ENCODE measurements around the gene ZMAT3.
A peak's percentile ranks its signal among the peaks of the same experiment; 100 is the strongest.

Gene ZMAT3

DNA sequence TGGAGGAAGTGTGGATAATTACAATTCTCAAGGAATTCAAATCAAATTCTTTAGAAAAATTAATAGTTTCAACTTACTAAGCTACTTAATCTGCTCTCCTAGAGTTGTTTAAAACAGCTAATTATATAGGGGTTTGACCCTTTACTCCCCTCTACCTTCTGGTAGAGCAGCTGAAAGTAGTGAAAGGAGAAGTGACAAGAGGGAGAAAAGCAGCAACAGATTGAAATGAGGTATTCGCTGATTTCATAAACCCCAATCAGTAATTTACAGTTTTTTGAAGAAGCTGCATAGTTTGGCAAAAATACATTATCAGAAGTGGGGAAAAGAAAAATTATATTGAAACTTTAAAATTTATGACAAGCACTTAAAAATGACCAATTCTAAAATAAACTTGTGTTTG is 52.8 kb downstream of the ZMAT3 start:
- DNase-seq, result no peak

DNA sequence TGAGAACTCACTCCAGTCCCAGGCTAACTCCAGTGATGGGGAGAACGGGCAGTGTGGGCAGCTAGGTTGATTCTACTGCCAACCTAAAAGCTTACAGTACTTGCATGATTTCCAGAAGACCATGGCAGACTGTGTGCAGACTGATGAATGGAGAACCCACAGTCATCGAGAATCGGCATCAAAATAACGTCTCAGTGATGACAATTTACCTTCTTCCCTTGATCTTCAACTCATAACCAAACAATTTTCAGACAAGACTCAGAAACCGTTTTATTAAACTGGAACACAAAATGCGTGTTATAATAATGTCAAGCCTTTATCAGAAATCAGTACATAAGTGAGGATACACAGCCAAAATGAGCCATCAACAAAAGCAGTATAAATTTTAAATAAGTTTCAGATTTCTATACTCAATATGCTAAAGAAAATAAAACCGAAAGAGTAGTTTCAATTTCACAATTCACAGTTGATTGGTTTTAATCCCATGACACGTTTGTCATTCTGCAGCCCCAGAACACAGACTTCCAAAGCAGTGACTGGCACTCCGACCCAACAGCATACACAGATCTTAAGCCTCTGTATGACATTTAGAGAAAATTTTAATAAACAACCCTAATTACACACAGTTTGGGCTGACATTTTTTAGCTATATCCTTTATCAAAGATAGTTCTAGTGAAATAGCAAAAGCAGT is 54.5 kb downstream of the ZMAT3 start:
- no peak for DNase-seq

DNA sequence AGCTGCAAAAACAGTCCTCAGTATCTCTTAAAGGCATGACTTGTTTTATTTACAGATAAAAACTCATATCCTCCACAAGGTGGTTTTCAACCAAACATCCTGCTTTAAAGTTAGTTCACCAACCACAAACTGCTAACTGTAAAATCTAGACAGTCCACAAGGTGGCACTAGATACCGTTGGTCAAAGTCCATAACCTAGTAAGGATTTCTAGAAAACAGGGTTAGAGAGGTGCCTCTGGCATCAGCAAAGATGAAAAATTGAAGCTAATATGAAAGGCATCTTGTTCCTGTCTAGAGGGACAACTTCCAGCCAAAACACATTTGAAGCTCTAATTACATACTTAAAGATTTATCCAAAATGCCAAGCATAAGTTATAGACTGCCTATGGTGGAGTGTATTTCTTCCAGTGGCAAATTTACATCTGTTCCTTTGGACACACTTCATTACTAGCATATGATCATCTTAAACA is 56.0 kb downstream of the ZMAT3 start:
- DNase-seq, result peak; percentile 84

DNA sequence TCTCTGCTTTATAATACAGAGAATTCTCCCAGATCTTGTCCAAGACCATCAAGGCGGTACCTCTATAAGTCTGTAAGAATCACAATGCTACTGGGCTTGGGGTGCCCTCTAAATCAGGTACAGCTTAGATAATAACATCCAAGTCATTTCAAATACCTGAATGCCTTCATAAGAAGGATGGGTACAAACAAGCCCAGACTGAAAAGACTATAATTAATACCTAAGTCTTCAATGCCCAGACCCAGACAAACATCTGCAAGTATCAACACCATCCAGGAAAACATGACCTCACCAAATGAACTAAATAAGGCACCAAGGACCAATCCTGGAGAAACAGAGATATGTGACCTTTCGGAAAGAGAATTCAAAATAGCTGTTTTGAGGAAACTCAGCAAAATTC is 65.9 kb downstream of the ZMAT3 start:
- DNase-seq, result no peak

DNA sequence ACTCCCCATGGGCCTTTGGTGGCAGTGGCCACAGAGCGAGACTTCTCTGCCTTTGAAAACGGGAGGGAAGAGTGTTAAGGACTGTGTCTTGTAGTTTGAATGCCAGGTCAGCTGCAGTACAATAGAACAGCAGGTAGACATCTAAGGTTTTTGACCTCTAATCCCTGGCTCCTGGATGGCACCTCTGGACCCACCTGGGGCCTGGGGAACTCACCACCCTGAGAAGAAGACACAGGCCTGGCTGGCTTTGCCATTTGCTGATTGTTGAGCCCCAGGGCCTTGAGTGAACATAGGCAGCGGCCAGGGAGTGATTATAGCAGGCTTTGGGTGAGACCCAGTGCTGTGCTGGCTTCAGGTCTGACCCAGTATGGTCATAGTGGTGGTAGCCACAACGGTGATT is 66.4 kb downstream of the ZMAT3 start:
- DNase-seq, result no peak

DNA sequence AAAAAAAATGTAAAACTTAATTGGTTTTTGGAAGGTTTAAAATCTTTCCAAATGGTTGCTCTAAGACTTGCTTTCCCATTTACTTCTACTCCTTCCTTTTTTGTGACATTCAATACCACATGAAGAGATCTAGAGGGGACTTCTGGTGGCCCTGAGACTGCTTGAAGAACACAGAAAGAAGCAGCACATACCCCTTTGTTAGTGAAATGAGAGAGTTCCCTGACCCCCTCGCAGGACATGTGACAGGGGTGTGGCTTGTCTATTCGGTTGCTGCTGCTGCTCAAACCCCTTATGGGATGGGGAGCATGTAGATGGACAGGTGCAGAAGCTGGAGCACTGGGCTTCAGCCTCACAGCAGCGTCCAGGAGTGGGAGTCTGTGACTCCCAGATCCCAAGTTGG is 71.0 kb downstream of the ZMAT3 start:
- DNase-seq, result no peak

DNA sequence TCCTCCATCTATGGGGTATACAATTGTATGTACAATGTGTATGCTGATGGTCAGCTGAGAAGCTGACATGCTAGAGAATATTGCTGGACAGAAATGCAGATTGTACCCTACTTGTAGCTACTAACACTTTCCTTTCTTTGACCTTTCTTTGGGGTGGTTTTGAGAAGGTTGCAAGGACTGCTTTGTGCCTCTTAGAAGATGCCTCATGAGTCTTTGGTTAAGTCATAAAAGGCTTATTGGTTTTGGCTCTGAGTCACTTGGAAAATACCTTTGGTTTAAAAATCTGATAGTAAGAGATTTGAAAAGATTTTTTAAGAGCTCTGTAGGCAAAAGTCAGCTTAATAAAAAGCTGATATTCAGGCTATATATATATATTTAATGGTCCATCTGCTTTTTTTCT is 71.5 kb downstream of the ZMAT3 start:
- DNase-seq, result no peak

DNA sequence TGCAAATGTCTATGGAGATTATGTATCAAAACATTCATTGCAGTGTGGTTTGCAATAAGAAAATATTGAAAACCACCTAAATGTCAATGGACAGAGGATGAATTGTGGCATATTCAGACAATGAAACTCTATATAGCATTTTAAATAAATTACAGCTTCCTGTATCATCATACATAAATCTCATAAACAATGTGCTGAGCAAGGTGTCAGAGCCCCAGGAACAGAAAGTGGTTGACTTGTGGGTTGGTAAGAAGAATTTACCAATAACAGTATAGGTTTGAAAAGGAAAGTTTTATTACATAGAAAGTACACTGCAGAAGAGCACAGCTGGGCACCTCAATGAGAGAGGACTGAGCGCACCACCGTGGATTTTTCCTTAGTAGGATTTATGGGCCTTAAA is 75.2 kb downstream of the ZMAT3 start:
- DNase-seq, result no peak

DNA sequence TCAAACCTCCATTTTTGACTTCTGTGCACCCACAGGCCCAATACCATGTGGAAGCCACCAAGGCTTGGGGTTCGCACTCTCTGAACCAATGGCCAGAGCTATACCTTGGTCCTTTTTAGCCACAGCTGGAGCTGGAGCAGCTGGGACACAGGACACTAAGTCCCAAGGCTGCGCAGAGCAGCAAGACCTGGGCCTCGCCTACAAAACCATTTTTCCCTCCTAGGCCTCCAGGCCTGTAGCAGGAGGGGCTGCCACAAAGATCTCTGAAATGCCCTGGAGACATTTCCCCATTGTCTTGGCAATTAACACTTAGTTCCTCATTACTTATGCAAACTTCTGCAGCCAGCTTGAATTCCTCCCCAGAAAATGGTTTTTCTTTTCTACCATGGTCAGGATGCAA is 81.3 kb downstream of the ZMAT3 start:
- DNase-seq, result no peak

DNA sequence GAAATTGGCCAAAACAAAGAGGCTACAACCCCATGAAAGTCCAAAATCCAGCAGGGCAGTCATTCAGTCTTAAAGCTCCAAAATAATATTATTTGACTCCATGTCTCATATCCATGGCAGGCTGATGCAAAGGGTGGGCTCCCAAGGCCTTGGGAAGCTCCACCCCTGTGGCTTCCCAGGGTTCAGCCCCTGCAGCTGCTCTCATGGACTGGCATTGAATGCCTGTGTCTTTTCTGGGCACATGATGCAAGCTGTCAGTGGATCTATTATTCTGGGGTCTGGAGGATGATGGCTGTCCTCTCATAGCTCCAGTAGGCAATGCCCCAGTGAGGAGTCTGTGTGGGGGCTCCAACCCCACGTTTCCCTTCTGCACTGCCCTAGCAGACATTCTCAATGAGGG is 81.8 kb downstream of the ZMAT3 start:
- no peak for DNase-seq

DNA sequence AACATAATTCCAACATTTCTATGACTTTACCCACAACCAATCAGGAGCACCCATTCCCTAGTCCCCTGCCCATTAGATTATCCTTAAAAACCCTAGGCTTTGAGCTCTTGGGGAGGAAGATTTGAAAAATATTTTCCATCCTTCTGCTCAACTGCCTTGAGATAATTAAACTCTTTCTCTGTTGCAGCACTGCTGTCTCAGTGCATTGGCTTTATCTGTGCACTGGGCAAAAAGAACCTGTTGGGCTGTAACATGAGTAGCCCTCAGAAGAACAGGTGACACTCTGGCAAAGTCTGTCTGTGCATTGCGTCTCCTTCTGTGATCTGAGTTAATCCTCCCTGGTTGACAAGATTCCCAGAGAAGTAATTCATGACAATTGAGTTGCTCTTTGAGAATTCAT is 83.9 kb downstream of the ZMAT3 start:
- DNase-seq, result no peak

DNA sequence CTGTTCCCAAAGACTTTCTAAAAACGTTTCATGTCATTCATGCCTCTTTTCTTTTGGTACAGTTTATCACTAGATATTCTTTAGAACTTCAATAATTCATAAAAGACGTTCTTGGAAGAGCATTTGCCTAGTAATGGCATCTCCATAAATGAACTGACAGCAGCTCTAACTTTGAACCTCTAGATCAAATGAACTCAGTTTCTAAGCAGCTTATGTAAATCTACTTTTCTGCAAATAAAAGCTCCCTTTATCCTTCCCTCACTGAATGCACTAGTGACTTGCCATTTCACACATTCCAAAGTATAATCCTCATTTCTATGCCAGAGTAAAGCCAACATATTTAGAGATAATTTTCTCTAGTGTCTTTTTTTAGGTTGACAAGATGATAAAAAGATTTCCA is 85.2 kb downstream of the ZMAT3 start:
- no peak for DNase-seq

DNA sequence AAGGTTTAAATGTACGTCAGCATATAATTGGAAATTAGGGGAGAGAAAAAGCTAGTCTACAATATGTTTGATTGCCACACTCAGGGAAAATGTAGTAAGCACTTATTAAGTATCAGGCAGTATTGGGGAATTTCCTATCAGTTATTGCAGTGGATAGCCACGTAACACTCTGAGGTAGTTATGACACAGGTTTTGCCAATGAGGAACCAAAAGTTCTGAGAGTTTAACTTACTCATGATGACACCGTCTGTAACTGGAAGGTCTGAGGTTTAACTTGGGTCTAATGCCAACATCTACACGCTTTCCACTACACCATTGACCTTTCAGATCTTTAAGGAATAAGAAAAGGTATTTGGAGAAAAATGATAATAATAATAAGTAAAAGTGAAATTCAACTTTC is 89.5 kb downstream of the ZMAT3 start:
- no peak for DNase-seq

DNA sequence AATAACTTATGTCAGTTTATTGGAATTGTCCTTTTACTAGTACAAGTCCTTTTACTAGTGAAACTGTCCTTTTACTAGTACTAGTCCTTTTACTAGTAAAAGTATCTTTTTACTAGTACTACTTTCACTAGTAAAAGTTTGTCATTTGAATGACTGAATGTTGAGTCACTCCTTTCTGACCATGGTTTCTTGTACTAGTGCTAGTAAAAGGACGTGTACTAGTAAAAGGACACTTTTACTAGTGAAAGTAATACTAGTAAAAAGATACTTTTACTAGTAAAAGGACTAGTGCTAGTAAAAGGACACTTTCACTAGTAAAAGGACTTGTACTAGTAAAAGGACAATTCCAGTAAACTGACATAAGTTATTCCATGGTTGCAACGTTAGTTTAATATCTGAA is 96.3 kb downstream of the ZMAT3 start:
- DNase-seq, result no peak

DNA sequence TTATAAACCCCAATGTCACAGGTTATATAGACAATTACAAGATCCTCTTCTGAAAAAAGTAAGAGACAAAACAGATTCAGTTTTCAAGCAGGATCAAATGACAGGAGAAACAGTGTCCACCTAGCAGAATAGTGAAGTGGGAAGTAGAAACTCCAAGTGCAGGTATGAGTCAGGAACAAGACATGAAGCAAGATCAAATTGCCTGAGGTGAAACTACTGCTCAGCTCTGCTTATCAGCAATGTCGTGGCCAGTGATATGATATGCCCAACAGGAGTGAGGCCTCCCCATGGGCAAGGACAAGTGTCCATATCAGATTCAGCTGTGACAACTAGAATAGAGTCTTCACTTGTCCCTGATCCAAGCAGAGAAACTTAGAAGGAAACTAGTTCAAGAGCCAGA is 100.0 kb downstream of the ZMAT3 start:
- DNase-seq, result no peak

DNA sequence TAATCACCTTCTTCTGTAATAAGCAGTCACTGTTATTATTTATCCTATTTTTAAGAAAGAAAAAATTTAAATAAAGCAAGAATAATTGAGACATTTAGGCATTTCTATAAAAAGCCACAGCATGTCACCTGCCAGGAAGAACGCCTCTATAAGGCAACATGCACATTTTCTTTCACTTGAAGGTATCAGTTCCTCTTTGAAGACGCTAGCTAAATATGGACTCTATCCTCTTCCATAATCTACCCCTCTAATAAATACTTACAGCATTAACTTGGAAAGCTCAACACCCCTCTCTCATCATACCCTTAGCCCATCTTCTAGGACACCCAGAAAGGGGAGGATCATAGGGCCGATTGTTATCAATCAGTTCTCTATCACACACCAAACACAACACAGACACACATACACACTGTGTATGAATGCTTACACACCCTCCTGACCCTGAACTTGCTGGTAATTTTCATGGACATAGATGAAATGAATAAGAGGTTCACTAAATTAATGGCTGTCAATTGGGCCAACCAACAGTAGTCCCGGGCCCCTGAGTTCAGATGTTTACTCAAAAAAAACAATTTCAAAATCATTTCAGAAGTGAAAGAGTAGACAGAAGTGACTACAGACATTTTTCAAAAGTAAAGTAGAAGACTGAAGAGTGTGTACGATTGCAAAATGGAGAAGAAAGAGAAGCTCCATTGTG is 102.5 kb downstream of the ZMAT3 start:
- DNase-seq, result no peak
